ENCODE data around the gene DUSP1. TPM values are rescaled to one million over a fixed set of nuclear protein-coding genes. Genes with fewer than 3 reads are reported as not detected.

Gene DUSP1
- total and polyA plus RNA-seq, 10 donors = 46.0 to 818 (median 239) TPM

GRCh38 chr5:172745406-172745805 is 25.6 kb downstream of the DUSP1 start:
- WGBS, 5 donors = 93 to 98% (median 95%) methylated on average over 8 of the region's 8 CpGs
- Histone ChIP-seq H3K27me3 (replicated peaks in 1 of 7) (no peaks in the 10 kb centered on the region), H3K4me3 (no peak overlapping the region), H3K4me1 (peaks cover 0 to 57% (median 38%) of the 10 kb centered on the region in 6 donors), H3K9me3 (peaks cover 0 to 8% (median 0%) of the 10 kb centered on the region in 8 donors), H3K27ac (no peak overlapping the region), H3K36me3 (no peaks in the 10 kb centered on the region)
- no peak for TF ChIP-seq CTCF (IDR thresholded peaks at IDR 0.05 in 8 of 11, conservative IDR thresholded peaks at IDR 0.05 in 3 of 11)
- no peak for TF ChIP-seq POLR2A (IDR thresholded peaks at IDR 0.05)
- TF ChIP-seq POLR2AphosphoS5 (IDR thresholded peaks at IDR 0.05) = no peak
- intact Hi-C loops (cut with DNase I; ENCODE audit: low total_unique reads) = no loop called here
- no peak for DNase-seq

- Histone ChIP-seq H3K4me3 (no peak overlapping the region), H3K4me1 (peaks cover 0 to 54% (median 34%) of the 10 kb centered on the region in 6 donors), H3K36me3 (no peaks in the 10 kb centered on the region), H3K9me3 (peaks cover 0 to 8% (median 0%) of the 10 kb centered on the region in 8 donors), H3K27me3 (replicated peaks in 1 of 7) (no peaks in the 10 kb centered on the region), H3K27ac (no peak overlapping the region)
- intact Hi-C loops (cut with DNase I; ENCODE audit: low total_unique reads) = no loop called here
- TF ChIP-seq POLR2AphosphoS5 (IDR thresholded peaks at IDR 0.05) = no peak
- DNase-seq = no peak
- 52 to 63% (median 54%) methylated on average over 11 to 12 of the region's 12 CpGs for WGBS, 5 donors
Measured at GRCh38 chr5:172744123-172745104, 26.6 kb downstream of the DUSP1 start.

- Histone ChIP-seq H3K4me3 (no peak overlapping the region), H3K27ac (no peak overlapping the region), H3K4me1 (peaks cover 0 to 47% (median 30%) of the 10 kb centered on the region in 6 donors), H3K9me3 (peaks cover 0 to 8% (median 0%) of the 10 kb centered on the region in 8 donors), H3K36me3 (no peaks in the 10 kb centered on the region), H3K27me3 (replicated peaks in 1 of 7) (no peaks in the 10 kb centered on the region)
- TF ChIP-seq POLR2AphosphoS5 (IDR thresholded peaks at IDR 0.05) = no peak
- TF ChIP-seq CTCF (IDR thresholded peaks at IDR 0.05 in 8 of 11, conservative IDR thresholded peaks at IDR 0.05 in 3 of 11) = no peak
- TF ChIP-seq POLR2A (IDR thresholded peaks at IDR 0.05) = no peak
- intact Hi-C loops (cut with DNase I; ENCODE audit: low total_unique reads) = no loop called here
- WGBS, 5 donors = 59 to 72% (median 71%) methylated on average over 7 of the region's 7 CpGs
- no peak for DNase-seq
Measured at GRCh38 chr5:172743112-172743959, 27.7 kb downstream of the DUSP1 start.

GRCh38 chr5:172741206-172741582 is 29.8 kb downstream of the DUSP1 start:
- Histone ChIP-seq H3K9me3 (no peaks in the 10 kb centered on the region), H3K27ac (peak overlapping the region in 5 of 8 donors; percentile 27 to 79 (median 71)), H3K27me3 (replicated peaks in 1 of 7) (no peaks in the 10 kb centered on the region), H3K36me3 (no peaks in the 10 kb centered on the region), H3K4me3 (no peak overlapping the region), H3K4me1 (peaks cover 0 to 44% (median 27%) of the 10 kb centered on the region in 6 donors)
- TF ChIP-seq POLR2A (IDR thresholded peaks at IDR 0.05) = no peak
- no peak for TF ChIP-seq CTCF (IDR thresholded peaks at IDR 0.05 in 8 of 11, conservative IDR thresholded peaks at IDR 0.05 in 3 of 11)
- no peak for TF ChIP-seq POLR2AphosphoS5 (IDR thresholded peaks at IDR 0.05)
- 71 to 90% (median 82%) methylated on average over 1 of the region's 1 CpG for WGBS, 5 donors
- intact Hi-C loops (cut with DNase I; ENCODE audit: low total_unique reads) = no loop called here
- no peak for DNase-seq

All from spleen (tissue), 11 donors.